Uterus (tissue), 4 donors: Measurements from ENCODE around the gene UMODL1. TPM values are rescaled to one million over a fixed set of nuclear protein-coding genes. Genes with fewer than 3 reads are reported as not detected.

Experiments
- DNase-seq, 2 donors: peaks; one replicate each; pipeline ENCODE4 v3.0.0-alpha.2; 2019 to 2020
- H3K27ac ChIP-seq, 2 donors: fragments of 200-600 bp; sonication (generic); 1 replicate in 1 of 2; 2 replicates in 1 of 2; pipeline ENCODE4 v1.5.1; 2016 to 2018
- H3K27me3 ChIP-seq, 2 donors: fragments of 200-600 bp; sonication (generic); one replicate each; pipeline ENCODE4 v1.5.1; 2018 to 2019; ENCODE audit warnings: control low read depth in 1 of 2
- H3K36me3 ChIP-seq, 2 donors: fragments of 200-600 bp; sonication (generic); one replicate each; pipeline ENCODE4 v1.5.1; 2019; ENCODE audit warnings: control low read depth in 1 of 2
- H3K4me1 ChIP-seq, 2 donors: fragments of 200-600 bp; sonication (generic); one replicate each; pipeline ENCODE4 v1.5.1; 2018 to 2019; ENCODE audit warnings: control low read depth in 1 of 2
- H3K4me3 ChIP-seq, 2 donors: fragments of 200-600 bp; sonication (generic); 1 replicate in 1 of 2; 2 replicates in 1 of 2; pipeline ENCODE4 v1.5.1; 2018 to 2019; ENCODE audit warnings: mild to moderate bottlenecking in 1 of 2
- H3K9me3 ChIP-seq, 2 donors: fragments of 200-600 bp; sonication (generic); one replicate each; pipeline ENCODE4 v1.5.1; 2019; ENCODE audit warnings: control low read depth in 1 of 2
- CTCF ChIP-seq, 4 experiments: fragments of 200-600 bp in 2 of 4; fragments of 450-650 bp in 2 of 4; sonication (generic) in 2 of 4; IDR thresholded peaks; one replicate each; pipeline ENCODE4 v1.5.1; 2016 to 2019; ENCODE audit warnings: antibody characterized with exemption in 4 of 4, mild to moderate bottlenecking in 2 of 4, moderate library complexity in 1 of 4
- POLR2A ChIP-seq, 2 donors: fragments of 450-650 bp; IDR thresholded peaks; one replicate each; pipeline ENCODE4 v1.6.1; 2016; ENCODE audit warnings: antibody characterized with exemption in 2 of 2, mild to moderate bottlenecking in 1 of 2, moderate library complexity in 1 of 2
- intact Hi-C: fragments of 100-400 bp; cut with DNase I; formaldehyde crosslinking; loops from one replicate; pipeline ENCODE4 v1.15.1; 2023; ENCODE audit warnings: low total_unique reads
- total RNA-seq, 4 donors: library from RNA; depleted of rRNA in 3 of 4; stranded (reverse); fragments of >200 nt in 3 of 4; gene quantifications; one replicate each; pipeline versions ENCODE4 v1.1.0 to v1.2.4, GENCODE V29; 2014 to 2023
- donor health status: DM: yes; HTN: yes; CAD: no.

Gene UMODL1
- total RNA-seq, 4 donors from 2014 or later = not detected

GRCh38 chr21:42025376-42026081 is 45.6 kb upstream of the UMODL1 start:
- no peaks in the 10 kb centered on the region for H3K9me3 ChIP-seq
- H3K27ac ChIP-seq = peak overlapping the region; percentile 16 to 46
- TF ChIP-seq POLR2A (IDR thresholded peaks at IDR 0.05) (no peak), CTCF (IDR thresholded peaks at IDR 0.05) (no peak)
- no peaks in the 10 kb centered on the region for H3K36me3 ChIP-seq
- intact Hi-C loops = no loop called here
- no peak overlapping the region for H3K4me3 ChIP-seq
- H3K4me1 ChIP-seq = no peaks in the 10 kb centered on the region
- DNase-seq = no peak
- H3K27me3 ChIP-seq = no peaks in the 10 kb centered on the region

- H3K27ac ChIP-seq = peak overlapping the region; percentile 16 to 46
- intact Hi-C loops = no loop called here
These were observed 45.1 kb upstream of the UMODL1 start for GRCh38 chr21:42026082-42026435.

GRCh38 chr21:42027085-42027821 is 43.9 kb upstream of the UMODL1 start:
- peak overlapping the region; percentile 61 for H3K27ac ChIP-seq

More at GRCh38 chr21:42026082-42026435, 45.1 kb upstream of the UMODL1 start:
- Histone ChIP-seq H3K27me3 (no peaks in the 10 kb centered on the region), H3K36me3 (no peaks in the 10 kb centered on the region), H3K9me3 (no peaks in the 10 kb centered on the region), H3K4me1 (no peaks in the 10 kb centered on the region), H3K4me3 (no peak overlapping the region)
- TF ChIP-seq POLR2A (IDR thresholded peaks at IDR 0.05) = no peak
- TF ChIP-seq CTCF (IDR thresholded peaks at IDR 0.05) = no peak
- peak in 1 of 2 donors; percentile 31 for DNase-seq

GRCh38 chr21:42027822-42028765 is 43.0 kb upstream of the UMODL1 start:
- H3K4me1 ChIP-seq = no peaks in the 10 kb centered on the region
- intact Hi-C loops = no loop called here
- H3K4me3 ChIP-seq = no peak overlapping the region
- TF ChIP-seq CTCF (IDR thresholded peaks at IDR 0.05) = no peak
- TF ChIP-seq POLR2A (IDR thresholded peaks at IDR 0.05) = no peak
- no peaks in the 10 kb centered on the region for H3K9me3 ChIP-seq
- no peak for DNase-seq
- H3K27ac ChIP-seq = peak overlapping the region; percentile 61
- H3K36me3 ChIP-seq = no peaks in the 10 kb centered on the region
- no peaks in the 10 kb centered on the region for H3K27me3 ChIP-seq

More at GRCh38 chr21:42027085-42027821, 43.9 kb upstream of the UMODL1 start:
- Histone ChIP-seq H3K27me3 (no peaks in the 10 kb centered on the region), H3K4me1 (no peaks in the 10 kb centered on the region), H3K9me3 (no peaks in the 10 kb centered on the region), H3K4me3 (no peak overlapping the region), H3K36me3 (no peaks in the 10 kb centered on the region)
- TF ChIP-seq POLR2A (IDR thresholded peaks at IDR 0.05) (no peak), CTCF (IDR thresholded peaks at IDR 0.05) (no peak)
- intact Hi-C loops = no loop called here
- DNase-seq = no peak
